Nucleus accumbens (tissue), 56 donors: ENCODE results near the gene TTC31.

Source experiments
- DNase-seq, 56 donors: peaks; one replicate each; lab custom pipeline; 2025; lab: John Stamatoyannopoulos, UW

Gene TTC31

GRCh38 chr2:74516650-74517049, 33.8 kb downstream of the TTC31 start:
- DNase-seq, result no peak

GRCh38 chr2:74522516-74522915, 39.6 kb downstream of the TTC31 start:
- no peak for DNase-seq

GRCh38 chr2:74524005-74524404, 41.1 kb downstream of the TTC31 start:
- DNase-seq, result no peak

- no peak for DNase-seq
These were observed 42.3 kb downstream of the TTC31 start for GRCh38 chr2:74524955-74525716.

- DNase-seq, result peak in 1 of 56 donors; percentile 15
These were observed 43.1 kb downstream of the TTC31 start, which contains the start of gene DQX1 for GRCh38 chr2:74525717-74526648. DQX1 (minus strand) TSS chr2:74526231; CDS start chr2:74525729, 502 bp downstream.

GRCh38 chr2:74526649-74527230, 43.9 kb downstream of the TTC31 start:
- no peak for DNase-seq

- no peak for DNase-seq
These were observed 44.9 kb downstream of the TTC31 start for GRCh38 chr2:74527741-74528140.

- peak in 2 of 56 donors; percentile 43 to 58 for DNase-seq
These were observed 45.9 kb downstream of the TTC31 start for GRCh38 chr2:74528600-74529356.

GRCh38 chr2:74529357-74530238, 46.7 kb downstream of the TTC31 start, which contains the start of the genes AUP1 and HTRA2:
AUP1 (minus strand) TSS chr2:74529706; CDS start chr2:74529629, 77 bp downstream.
HTRA2 (plus strand) TSS chr2:74529933; CDS start chr2:74530007, 74 bp downstream.
- DNase-seq, result peak; percentile 83 to 99 (median 97)

GRCh38 chr2:74530239-74531187, 47.6 kb downstream of the TTC31 start:
- DNase-seq, result peak in 18 of 56 donors; percentile 6 to 54 (median 34)

GRCh38 chr2:74531666-74532065, 48.8 kb downstream of the TTC31 start:
- DNase-seq, result no peak

GRCh38 chr2:74532222-74532621, 49.3 kb downstream of the TTC31 start:
- no peak for DNase-seq

- DNase-seq, result no peak
These were observed 50.6 kb downstream of the TTC31 start for GRCh38 chr2:74533464-74533863.

- DNase-seq, result no peak
These were observed 51.5 kb downstream of the TTC31 start for GRCh38 chr2:74534411-74534810.

- no peak for DNase-seq
These were observed 52.6 kb downstream of the TTC31 start for GRCh38 chr2:74535440-74535965.

GRCh38 chr2:74536166-74536950, 53.5 kb downstream of the TTC31 start:
- DNase-seq, result no peak

- DNase-seq, result no peak
These were observed 54.3 kb downstream of the TTC31 start for GRCh38 chr2:74537140-74537539.
